ENCODE data around the gene GPR161.

Gene GPR161

DNA sequence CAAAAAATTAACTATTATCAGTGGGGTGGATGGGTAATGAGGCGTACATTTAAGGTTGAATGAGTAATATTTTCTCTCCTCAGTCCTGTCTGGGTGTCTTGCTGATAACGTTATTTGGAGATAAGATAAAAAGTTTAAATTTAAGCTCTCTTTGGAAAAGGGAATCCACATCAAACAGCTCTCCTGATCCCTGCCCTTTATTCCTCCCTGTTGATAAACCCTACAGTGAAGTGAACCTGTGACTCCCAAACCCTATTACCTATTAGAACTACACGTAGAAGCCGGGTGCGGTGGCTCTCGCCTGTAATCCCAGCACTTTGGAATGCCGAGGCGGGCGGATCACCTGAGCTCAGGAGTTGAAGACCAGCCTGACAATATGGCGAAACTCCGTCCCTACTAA is 9.9 kb upstream of the GPR161 start:
- DNase-seq = no peak

DNA sequence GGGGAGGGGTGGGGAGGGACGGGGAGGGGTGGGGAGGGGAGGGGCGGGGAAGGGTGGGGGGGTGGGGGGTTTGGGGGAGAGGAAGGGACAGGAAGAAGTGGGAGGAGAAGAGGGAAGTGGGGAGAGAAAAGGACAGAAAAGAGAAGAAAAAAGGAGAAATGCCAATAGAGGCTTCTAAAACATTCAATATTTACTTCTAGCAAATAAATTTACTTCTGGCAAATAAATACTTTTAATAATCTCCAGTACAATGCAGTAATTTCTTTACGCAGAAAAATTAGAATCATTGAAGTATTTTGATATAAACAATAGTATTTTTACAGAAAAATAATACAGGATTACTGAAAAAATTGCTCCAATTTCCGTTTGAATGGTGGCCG is 9.4 kb upstream of the GPR161 start:
- DNase-seq = no peak

DNA sequence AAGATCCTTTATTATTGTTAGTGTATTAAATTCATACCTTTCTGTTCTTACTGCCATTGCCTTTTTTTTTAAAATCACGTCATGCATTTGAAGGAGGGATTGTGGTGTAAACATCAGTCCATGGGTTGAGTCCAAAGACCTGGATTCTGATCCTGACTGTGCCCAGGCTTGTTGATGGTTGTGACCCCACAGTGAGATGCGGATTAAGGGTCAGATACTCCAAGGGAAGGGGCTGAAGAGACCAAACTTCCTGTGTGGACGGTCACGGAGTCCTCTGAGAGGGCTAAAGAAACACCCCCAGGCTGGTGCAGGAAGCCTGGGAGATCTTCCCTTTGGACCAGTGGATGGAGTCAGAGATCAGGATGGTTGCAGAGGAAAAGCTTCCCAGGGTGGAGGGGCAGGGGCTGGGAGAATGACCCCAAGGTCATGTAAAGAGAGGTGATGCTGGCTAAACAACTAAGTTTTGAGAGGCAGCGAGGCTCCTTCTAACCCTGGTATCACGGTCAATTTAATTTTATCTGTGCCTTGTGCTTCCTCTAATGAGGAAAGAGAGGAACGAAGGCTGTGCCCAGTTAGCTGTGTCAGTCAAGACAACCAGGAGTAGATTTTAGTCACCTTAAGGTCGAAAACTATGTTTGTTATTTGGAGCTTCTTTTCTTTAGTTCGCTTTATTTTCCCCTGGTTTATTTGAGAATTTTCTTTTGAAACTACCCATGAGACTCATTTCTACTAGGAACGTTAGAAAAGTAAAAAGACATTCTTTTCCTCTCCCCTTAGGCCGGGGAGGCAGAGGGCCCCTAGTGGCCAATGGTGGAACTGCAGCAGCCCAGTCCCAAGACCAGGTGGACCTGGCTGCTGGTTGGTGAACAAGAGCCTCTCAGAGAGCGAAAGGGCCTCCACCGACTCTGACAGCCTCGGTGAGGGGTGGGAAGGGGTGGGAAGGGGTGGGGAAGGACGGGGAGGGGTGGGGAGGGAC is 8.7 kb upstream of the GPR161 start:
- DNase-seq = peak; percentile 74 to 85

DNA sequence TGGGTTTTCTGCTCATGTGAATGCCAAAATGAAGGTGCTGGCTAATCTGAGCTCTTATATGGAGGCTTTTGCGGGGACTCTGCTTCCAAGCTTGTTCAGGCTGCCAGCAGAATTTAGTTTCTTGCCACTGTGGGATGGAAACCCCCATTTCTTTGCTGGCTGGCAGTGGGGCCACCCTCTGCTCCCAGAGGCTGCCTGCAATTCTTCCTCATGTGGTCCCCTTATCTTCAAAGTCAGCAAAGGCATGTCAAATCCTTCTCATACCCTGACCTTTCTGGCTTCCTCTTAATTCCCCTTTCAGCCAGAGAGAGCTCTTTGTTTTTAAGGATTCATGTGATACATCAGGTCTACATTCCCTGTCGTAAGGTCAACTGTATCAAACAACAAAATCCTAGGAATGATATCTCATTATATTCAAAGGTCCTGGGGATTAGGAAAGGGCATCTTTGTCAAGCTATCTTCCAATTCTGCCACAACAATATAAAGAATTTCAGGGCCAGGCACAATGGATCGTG is 5.2 kb upstream of the GPR161 start:
- no peak for DNase-seq

DNA sequence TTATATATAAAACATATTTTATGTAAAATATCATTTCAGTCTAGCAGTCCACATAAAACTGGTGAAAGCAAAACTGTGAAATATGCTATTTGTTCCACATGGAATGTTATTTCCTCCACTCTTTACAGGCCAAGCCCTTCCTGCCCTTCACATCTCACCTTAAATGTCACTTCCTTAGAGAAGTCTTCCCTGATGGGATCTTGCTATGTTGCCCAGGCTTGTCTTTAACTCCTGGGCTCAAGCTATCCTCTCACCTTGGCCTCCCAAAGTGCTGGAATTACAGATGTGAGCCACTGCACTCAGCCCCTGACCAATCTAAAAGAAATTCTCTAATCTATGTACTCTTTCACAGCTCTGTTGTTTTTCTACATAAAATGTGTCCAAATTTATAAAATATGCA is 2.3 kb upstream of the GPR161 start:
- DNase-seq = no peak

DNA sequence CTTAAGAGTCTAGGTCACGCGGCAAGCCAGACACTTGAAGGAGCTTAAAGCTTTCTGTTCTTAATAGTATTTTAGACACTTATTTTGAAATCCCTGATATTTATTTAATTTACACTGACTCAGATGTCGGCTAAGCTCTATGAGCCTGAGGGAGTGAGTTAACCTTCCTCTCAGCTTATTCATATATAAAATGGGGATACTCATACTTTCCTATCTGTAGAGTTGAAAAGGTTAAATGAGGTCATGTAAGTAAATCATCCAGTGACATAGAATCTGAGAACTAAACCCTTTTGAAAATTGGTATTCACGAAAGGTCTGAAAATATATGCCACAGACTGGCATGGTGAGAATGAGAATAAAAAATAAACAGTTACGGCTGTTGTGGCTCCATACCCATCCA is 1.4 kb upstream of the GPR161 start:
- no peak for DNase-seq

DNA sequence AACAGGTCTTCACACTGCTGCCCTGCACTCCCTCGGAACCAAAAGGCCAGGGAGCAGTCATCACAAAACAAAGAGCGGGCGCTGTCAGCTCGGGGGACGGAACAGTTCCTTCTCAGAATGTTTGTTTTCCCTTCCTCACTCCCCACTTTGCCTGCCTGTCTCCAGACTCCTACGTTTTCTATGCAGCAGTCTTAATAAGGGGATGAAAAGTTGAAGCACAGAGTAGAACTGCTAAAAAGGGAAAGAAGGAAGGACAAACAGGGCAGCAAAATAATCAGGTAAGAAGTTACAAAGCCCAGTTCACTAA is 738 bp upstream of the GPR161 start:
- no peak for DNase-seq

DNA sequence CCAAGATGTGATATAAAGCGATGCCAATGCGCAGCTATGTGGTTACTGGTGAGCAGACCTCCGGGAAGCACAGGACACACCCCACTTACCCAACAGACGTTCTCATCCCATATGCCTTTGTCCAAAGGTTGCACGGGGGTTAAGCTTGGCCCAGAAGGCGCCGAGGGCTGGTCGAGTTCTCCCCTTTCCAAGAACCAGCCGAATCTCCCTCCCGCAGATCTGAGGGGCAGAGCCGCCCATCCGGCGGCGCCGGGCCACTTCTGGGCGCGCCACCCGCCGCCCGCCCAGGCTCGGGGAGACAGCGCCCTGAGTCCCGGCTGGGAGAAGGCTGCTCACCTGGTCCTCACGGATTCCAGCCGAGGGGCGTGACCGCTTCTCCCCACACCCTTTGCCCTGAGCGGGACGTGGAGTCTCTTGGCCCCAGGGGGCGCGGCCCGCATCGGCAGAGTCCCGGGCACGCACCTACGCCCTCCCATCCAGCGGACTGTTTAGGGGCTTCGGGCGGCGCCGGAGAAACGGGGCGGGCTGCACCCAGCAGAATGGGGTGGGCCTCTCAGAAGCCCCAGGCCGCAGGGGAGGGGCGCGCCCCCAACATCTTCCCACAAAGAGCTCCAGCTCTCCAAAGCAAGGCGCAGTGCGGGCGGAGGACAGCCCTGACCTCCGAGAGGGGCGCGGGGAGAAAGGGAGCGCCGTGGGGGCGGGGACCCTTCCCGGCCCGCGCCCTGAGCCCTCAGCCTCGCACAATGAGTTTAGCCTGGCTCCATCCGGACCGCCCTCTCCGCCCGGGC is 615 bp downstream of the GPR161 start:
- DNase-seq = peak in 1 of 2 donors; percentile 7

DNA sequence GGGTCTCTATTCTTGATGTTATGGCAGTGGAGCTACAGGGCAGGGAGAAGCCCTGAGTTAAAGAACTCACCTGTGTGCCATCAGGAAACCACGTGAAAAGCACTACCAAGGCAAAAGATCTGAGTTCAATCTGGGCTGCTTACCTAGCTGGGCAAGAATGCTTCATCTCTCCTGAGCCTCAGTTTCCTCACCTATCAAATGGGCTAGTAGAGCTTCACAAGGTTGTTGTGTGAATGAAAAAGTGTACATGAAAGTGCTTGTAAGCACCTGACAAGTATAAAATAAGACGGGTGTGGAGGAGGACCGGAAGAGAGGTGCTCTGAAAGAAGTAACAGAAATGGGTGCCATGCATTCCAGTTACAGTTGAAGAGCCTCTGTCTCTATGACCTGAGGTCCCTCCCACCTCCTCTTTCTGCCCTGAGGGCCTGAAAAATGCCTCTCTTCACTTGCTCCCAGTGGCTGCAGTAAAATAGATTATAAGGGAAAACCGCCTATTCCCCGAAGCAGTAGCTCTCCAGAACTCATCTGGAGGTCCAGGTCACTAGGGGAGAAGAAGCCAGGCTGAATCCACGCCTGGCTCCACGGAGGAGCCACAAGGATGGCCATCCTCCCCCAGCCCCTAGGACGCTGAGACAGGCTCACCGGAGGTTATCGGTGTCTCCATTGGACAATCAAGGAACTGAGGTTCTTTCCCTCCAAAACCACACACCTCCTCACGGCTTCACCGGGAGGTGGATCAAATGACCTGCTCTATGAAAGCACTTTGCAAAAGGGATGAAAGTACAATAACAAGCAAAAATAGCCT is 1.4 kb downstream of the GPR161 start:
- DNase-seq = no peak

DNA sequence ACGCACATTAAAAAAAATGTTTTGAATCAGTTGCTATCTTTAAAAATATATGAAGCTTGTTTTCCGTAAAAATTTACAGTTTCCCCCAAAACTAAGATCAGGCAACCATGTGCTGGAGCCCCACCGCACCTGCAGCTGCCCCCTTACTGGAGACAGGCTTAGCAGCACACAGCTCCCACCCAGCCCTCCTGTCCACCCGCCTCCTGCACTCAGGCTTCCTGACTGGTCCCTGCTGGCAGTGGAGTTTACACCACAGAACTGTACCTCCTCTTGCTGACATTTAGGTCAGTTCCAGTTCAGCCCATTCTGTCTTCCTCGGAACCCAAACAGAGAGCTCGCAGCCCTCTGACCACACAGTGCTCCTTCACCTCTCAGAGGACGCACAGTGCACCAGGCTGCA is 2.1 kb downstream of the GPR161 start:
- DNase-seq = no peak

DNA sequence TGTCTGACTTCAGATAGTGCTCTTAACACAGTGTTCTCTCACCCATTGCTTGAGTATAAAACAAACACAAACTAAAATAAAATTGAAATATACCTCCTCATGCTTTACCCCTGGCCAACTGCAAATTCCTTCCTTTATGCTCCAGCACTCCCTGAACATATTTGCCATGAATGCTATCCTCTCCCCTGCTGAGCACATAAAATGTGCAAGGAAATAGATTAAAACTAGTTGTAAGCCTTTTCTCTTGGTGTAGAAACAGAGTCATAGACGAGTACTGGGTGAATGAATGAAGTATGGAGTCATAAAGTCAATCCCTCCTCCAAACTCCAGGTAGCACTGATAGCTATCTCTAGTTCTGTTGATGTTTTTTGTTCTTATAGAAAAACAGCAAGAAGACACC is 2.6 kb downstream of the GPR161 start:
- no peak for DNase-seq

DNA sequence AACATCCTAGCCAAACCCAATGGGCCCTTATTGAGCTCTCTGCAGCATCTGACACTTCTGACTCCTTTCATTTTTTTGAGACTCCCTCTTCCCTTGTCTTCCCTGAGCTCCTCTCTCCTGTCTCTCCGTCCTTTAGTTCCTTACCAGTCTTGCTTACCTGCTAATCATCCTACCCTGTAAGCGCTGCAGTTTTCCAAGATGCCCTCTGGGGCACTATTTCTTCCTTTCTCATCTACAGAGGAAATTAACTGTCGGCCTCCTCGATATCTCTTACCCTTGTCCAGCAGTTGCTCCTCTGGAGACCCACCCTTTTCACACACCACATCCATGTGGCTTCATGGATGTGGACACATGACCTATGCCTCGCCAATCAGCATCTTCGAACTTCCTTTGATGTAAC is 6.8 kb downstream of the GPR161 start:
- DNase-seq = no peak

DNA sequence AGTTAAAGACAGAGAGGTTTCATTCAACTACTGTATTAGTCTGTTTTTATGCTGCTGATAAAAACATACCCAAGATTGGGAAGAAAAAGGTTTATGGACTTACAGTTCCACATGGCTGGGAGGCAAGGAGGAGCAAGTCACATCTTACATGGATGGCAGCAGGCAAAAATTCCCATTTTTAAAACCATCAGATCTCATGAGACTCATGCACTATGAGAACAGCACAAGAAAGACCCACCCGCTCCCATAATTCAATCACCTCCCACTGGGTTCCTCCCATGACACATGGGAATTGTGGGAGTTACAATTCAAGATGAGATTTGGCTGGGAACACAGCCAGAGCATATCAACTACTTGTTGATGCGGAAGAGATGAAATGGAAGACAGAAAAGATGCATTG is 9.2 kb downstream of the GPR161 start:
- no peak for DNase-seq

DNA sequence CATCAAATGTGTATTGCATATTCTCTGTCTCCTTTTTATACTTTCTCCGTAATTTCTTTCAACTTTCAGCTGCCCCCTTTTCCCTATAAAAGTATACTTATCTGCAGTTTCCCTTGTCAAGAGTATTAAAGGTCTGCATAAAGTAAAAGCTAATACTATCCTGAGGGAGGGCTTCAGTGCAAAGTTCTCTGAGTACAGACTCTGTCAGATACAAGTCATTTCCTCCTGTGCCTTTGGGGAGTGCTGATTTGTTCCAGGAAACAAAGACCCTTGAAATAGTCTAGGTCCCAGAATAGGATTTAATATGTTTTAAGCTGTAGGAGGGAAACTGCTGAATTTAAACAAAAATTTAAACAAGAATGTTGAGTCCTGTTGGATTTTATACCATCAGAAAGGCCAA is 11.7 kb downstream of the GPR161 start:
- DNase-seq = no peak

DNA sequence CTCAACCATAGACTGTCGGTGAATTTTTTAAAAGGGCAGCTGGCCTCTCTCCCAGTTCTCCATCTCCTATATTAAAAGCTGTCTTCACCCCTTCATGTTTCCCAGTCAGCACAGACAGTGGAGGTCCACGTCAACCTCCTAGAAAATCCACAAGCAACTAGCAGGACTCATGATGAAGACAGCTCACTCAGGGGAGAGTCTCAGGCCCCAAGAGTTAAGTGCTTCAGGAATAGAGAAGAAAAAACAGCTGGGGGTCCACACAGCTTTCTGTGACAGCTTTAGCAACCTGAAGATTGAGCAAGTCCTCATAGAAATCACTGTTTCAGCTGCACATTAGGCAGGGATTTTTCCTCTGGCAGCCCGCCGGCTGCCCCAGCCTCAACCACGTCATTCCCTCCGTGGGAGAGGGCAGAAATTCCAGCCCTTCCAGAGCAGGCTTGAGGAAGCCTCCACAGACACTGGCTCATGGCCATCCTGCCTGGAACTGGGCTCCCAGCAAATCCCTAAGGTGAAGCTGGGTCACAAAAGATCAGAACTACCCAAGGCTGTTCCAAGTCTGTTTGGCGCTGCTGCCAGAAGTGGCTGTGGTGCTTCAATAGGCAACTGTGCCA is 15.2 kb downstream of the GPR161 start:
- DNase-seq = no peak

DNA sequence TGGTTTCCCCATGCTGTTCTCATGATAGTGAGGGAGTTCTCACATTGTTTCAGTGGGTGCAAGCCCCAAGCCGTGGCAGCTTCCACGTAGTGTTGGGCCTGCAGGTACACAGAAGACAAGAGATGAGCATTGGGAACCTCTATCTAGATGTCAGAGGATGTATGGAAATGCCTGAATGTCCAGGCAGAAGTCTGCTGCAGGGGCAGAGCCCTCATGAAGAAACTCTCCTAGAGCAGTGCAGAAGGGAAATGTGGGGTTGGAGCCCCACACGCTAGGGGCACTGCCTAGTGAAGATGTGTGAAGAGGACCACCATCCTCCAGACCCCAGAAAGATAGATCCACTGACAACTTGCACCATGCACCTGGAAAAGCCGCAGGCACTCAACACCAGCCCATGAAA is 17.0 kb downstream of the GPR161 start:
- DNase-seq = no peak

DNA sequence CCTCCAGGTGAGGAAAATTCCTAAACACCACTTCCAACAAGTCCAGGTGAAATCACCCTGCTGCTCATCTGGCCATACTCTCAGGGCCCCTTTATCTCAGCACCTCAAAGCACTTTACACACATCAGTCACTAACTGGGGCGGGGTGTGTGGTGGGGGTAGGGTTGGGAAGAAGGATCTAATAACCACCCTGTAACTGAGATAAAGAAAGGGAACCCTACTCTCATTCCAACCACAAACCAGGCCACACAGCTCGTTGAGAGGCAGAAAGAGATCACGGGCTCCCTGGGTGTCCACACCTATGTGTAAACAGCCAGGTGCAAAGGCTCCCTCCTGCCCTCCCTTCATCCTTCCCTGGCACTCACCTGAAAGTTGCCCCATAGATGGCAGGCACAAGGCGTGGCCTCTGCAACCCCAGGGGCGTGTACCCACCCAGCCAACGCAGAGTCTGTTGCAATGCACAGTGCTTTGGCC is 20.4 kb downstream of the GPR161 start:
- no peak for DNase-seq

DNA sequence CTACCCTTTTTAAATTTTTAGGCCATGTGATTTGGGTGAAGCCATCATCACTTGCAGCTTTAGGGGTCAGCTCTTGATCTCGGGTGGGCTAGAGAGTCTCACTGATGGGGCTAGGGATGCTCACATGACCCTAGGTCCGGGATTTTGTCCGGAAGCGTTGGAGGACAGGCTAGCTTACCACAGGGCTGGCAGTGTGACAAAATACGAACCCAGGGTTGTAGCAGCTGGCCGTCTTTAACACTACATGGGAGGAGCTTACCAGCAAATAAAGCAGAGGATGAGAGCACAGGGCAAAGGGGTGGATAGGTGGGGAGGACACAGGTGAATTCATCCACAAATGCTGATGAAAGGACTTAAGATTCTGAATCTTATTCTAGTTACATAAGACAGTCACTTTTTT is 21.9 kb downstream of the GPR161 start:
- DNase-seq = no peak

DNA sequence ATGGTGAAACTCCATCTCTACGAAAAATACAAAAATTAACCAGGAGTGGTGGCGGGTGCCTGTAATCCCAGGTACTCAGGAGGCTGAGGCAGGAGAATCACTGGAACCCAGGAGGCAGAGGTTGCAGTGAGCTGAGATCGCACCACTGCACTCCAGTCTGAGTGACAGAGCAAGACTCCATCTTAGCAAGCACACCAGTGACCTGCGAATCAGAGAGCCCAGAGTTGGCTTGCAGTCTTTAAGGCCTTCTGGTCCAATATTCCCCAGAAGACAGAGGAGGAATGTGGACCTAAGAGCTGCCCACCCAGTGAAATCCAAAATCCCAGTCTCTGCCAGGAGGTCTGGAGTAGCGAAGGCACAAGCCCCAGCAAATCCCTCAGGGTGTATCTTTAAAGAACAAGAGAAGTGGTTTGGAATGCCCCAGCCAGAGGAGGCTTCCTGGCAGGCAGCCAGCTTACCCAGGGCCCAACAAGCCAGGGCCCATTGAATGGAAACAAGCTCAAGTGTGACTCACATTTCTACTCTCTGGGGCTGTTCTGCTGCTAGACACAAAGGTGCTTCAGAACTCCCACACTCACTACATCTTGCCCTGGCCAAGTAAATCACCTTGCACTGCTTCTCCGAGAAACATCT is 23.9 kb downstream of the GPR161 start:
- peak; percentile 39 to 40 for DNase-seq

DNA sequence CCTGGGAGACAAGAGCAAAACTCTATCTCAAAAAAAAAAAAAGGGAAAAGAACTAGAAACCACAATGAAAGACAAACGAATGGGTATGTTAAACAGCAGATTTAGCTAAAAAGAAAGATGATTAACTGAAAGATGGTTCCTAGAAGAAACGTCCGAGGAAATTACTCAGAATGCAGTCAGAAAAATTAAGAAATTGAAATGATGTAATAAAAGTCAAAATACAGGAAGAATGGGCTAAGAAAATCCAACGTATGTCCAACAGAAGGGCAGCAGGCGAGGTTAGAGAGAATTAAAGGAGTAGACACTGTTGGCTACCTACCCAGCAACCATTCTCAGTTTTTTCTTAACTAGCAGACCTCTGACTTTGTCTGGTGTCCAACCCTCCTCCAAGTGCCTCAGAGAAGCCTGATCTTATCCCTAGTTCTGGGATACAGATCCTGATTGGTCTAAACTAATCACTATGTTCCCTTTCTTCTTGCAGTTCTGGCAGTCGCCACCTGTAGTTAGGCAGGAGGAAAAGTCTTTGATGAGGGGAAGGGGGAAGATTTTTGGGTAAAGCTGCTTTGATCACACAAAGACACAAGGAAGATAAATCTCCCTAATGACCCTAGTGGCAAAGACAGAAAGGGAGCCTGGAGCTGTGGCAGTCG is 25.7 kb downstream of the GPR161 start:
- no peak for DNase-seq

DNA sequence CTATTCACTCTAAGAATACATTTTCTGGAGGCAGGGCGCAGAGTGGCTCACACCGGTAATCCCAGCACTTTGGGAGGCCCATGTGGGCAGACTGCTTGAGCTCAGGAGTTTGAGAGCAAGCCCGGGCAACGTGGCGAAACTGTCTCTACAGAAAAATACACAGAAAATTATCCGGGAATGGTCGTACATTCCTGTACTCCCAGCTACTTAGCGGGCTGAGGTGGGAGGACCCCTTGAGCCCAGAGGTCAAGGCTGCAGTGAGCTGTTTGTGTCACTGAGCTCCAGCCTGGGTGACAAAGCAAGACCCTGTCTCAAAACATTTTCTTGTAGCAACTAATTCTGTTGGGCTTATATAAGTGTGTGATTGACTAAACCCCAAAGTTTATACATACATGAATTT is 30.5 kb downstream of the GPR161 start:
- no peak for DNase-seq

DNA sequence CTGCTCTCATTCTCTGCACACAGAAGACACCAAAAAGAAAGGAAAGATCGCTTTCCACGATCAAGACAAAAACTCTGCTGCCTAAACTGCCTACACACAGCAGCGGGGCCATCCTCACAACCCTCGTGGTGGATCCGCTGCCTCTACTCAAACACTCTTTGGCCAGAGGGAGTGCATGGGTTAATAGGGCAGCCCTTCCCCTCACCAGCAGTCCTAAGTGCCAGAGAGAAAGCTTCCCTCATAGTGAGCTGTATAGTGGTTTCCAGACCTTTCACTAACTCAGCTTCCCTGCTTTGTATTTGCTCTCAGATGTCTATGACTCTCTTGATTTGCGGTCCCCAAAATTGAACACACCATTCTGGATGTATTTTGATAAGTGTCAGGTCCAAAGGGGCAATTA is 30.9 kb downstream of the GPR161 start:
- no peak for DNase-seq

Data from activated CD4-positive, alpha-beta T cell treated with anti-CD3 and anti-CD28 coated beads for 4 hours (primary cell).